ENCODE data around the gene FBXO5. TPM values are rescaled to one million over a fixed set of nuclear protein-coding genes. Genes with fewer than 3 reads are reported as not detected.

The FBXO5 gene
- polyA plus RNA-seq, 1 of the 3 experiments (the other 2 are of a cell fraction) = 12.5 TPM

DNA sequence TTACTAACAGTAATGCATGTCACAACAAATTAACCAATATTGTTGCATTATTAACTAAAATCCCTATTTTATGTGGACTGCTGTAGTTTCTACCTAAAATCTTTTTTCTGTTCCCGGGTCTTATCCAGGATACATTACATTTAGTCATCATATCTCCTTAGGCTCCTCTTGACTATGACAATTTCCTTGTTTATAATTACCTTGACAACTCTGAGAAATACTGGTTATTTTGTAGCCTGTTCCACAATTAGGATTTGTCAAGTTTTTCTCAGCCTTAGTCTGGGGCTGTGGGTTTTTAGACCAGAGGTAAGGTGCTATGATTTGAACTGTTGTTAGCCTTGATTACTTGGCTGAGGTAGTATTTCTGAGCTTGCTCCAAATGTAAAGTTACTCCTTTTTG is 3.7 kb downstream of the FBXO5 start:
- no peak overlapping the region for H3K4me3 ChIP-seq (ENCODE audit: low read depth in 2 of 2, low read length in 1 of 2)
- WGBS (ENCODE audit: low lambda C conversion rate) = 24% methylated on average over 1 of the region's 1 CpG
- H3K9me2 ChIP-seq = no peaks in the 10 kb centered on the region
- TF ChIP-seq, protein P1, sequence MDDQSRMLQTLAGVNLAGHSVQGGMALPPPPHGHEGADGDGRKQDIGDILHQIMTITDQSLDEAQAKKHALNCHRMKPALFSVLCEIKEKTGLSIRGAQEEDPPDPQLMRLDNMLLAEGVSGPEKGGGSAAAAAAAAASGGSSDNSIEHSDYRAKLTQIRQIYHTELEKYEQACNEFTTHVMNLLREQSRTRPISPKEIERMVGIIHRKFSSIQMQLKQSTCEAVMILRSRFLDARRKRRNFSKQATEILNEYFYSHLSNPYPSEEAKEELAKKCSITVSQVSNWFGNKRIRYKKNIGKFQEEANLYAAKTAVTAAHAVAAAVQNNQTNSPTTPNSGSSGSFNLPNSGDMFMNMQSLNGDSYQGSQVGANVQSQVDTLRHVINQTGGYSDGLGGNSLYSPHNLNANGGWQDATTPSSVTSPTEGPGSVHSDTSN (IDR thresholded peaks at IDR 0.05) = no peak
- no peak for TF ChIP-seq USF2 (IDR thresholded peaks at IDR 0.05; ENCODE audit: borderline replicate concordance, low read depth, low read length)
- TF ChIP-seq RXRA (IDR thresholded peaks at IDR 0.05; ENCODE audit: borderline replicate concordance, low read depth) = no peak
- no peak for TF ChIP-seq USF1 (IDR thresholded peaks at IDR 0.05; ENCODE audit: borderline replicate concordance, low read depth)
- no peak for TF ChIP-seq SMC3 (IDR thresholded peaks at IDR 0.05; ENCODE audit: low read depth, low read length)
- no peak for TF ChIP-seq NRF1 (IDR thresholded peaks at IDR 0.05; ENCODE audit: low read depth, low read length)
- TF ChIP-seq EP300 (IDR thresholded peaks at IDR 0.05; ENCODE audit: borderline replicate concordance in 1 of 2, low read depth in 1 of 2, low read length in 1 of 2) = no peak
- no peak for TF ChIP-seq RFX5 (IDR thresholded peaks at IDR 0.05; ENCODE audit: low read length)
- no peak for TF ChIP-seq ZBTB33 (IDR thresholded peaks at IDR 0.05; ENCODE audit: borderline replicate concordance, low read depth)
- no peak for TF ChIP-seq JUND (IDR thresholded peaks at IDR 0.05)
- no peak for TF ChIP-seq MAX (IDR thresholded peaks at IDR 0.05; ENCODE audit: low read depth)
- no peak for TF ChIP-seq GATA2 (CRISPR knock-in tag; IDR thresholded peaks at IDR 0.05)
- TF ChIP-seq MXI1 (IDR thresholded peaks at IDR 0.05; ENCODE audit: low read depth, low read length) = no peak
- no peak for TF ChIP-seq CHD2 (IDR thresholded peaks at IDR 0.05; ENCODE audit: low read length, partially characterized antibody)
- TF ChIP-seq YY1 (IDR thresholded peaks at IDR 0.05; ENCODE audit: low read depth) = no peak
- no peak for TF ChIP-seq TEAD4 (IDR thresholded peaks at IDR 0.05; ENCODE audit: borderline replicate concordance, insufficient read depth)
- no peak for TF ChIP-seq SIN3A (IDR thresholded peaks at IDR 0.05; ENCODE audit: borderline replicate concordance, low read depth, low read length)
- TF ChIP-seq POLR2AphosphoS5 (IDR thresholded peaks at IDR 0.05; ENCODE audit: low read depth, low read length) = no peak
- TF ChIP-seq FOXM1 (IDR thresholded peaks at IDR 0.05; ENCODE audit: low read depth) = no peak
- H3K79me2 ChIP-seq (ENCODE audit: insufficient read depth) = peaks cover 93% of the 10 kb centered on the region
- peak overlapping the region; percentile 86 for H3K4me2 ChIP-seq
- no peaks in the 10 kb centered on the region for H3K9me3 ChIP-seq
- ChIA-PET CTCF (interaction anchor here (2.3 kb wide), 1 partner anchor 25 kb away, joined by 10 read pairs; no protein-coding TSS in a partner anchor), POLR2A (no interaction called here)
- no peak for DNase-seq
- no peaks in the 10 kb centered on the region for H3K27me3 ChIP-seq (ENCODE audit: insufficient read depth)
- peaks cover 67% of the 10 kb centered on the region for H4K20me1 ChIP-seq (ENCODE audit: insufficient read depth)
- H3K36me3 ChIP-seq (replicated peaks in 1 of 2; ENCODE audit: control insufficient read depth in 1 of 2, insufficient read depth in 2 of 2, low read length in 1 of 2) = peaks cover 23 to 36% of the 10 kb centered on the region in 2 experiments
- peak overlapping the region in 1 of 2 experiments; percentile 51; a peak in 2 of 4 replicates for H3K27ac ChIP-seq (ENCODE audit: low read depth in 2 of 2, low read length in 1 of 2)
- H3F3A ChIP-seq (replicated peaks; ENCODE audit: insufficient read depth) = peaks cover 23% of the 10 kb centered on the region
- H3K9ac ChIP-seq = no peak overlapping the region; the same call in 1 of the 2 replicates
- H2AFZ ChIP-seq (ENCODE audit: low read depth) = no peak overlapping the region
- H3K4me1 ChIP-seq (ENCODE audit: control insufficient read depth in 1 of 2, insufficient read depth in 2 of 2, low read depth in 1 of 2, low read length in 1 of 2) = peaks cover 19 to 22% of the 10 kb centered on the region in 2 experiments; a peak in 3 of 4 replicates
